Endothelial cell of hepatic sinusoid (primary cell): Measurements from ENCODE around the gene PRKD1.

Experiments
- in situ Hi-C: cut with HindIII; loops from 2 replicates; pipeline ENCODE4 v1.10.0; 2017; ENCODE audit warnings: low sequenced_read_pairs

The PRKD1 gene

GRCh38 chr14:29630566-29631160 lies 297.0 kb downstream of the PRKD1 start:
- in situ Hi-C loops = no loop called here

- in situ Hi-C loops = no loop called here
Measured at GRCh38 chr14:29629839-29630238, 297.8 kb downstream of the PRKD1 start.

GRCh38 chr14:29627137-29627536 lies 300.5 kb downstream of the PRKD1 start:
- in situ Hi-C loops = no loop called here

- in situ Hi-C loops = no loop called here
Measured at GRCh38 chr14:29618323-29619067, 309.2 kb downstream of the PRKD1 start.

- in situ Hi-C loops = no loop called here
Measured at GRCh38 chr14:29616922-29617321, 310.7 kb downstream of the PRKD1 start.

- in situ Hi-C loops = no loop called here
Measured at GRCh38 chr14:29608861-29609260, 318.8 kb downstream of the PRKD1 start.

- in situ Hi-C loops = no loop called here
Measured at GRCh38 chr14:29607169-29607568, 320.5 kb downstream of the PRKD1 start.

- in situ Hi-C loops = no loop called here
Measured at GRCh38 chr14:29603696-29604095, 324.0 kb downstream of the PRKD1 start.

- in situ Hi-C loops = no loop called here
Measured at GRCh38 chr14:29601616-29602015, 326.0 kb downstream of the PRKD1 start.

GRCh38 chr14:29587761-29588470 lies 339.7 kb downstream of the PRKD1 start:
- in situ Hi-C loops = no loop called here

GRCh38 chr14:29587046-29587445 lies 340.6 kb downstream of the PRKD1 start:
- in situ Hi-C loops = no loop called here

GRCh38 chr14:29584992-29585391 lies 342.7 kb downstream of the PRKD1 start:
- in situ Hi-C loops = no loop called here

- in situ Hi-C loops = no loop called here
Measured at GRCh38 chr14:29580763-29581162, 346.9 kb downstream of the PRKD1 start.

- in situ Hi-C loops = no loop called here
Measured at GRCh38 chr14:29579838-29580237, 347.8 kb downstream of the PRKD1 start.

- in situ Hi-C loops = no loop called here
Measured at GRCh38 chr14:29576927-29577326, 350.7 kb downstream of the PRKD1 start.

GRCh38 chr14:29569194-29569593 lies 358.5 kb downstream of the PRKD1 start:
- in situ Hi-C loops = no loop called here

- in situ Hi-C loops = no loop called here
Measured at GRCh38 chr14:29566194-29566593, 361.5 kb downstream of the PRKD1 start.

- in situ Hi-C loops = loop anchor here (5.0 kb wide), 1 partner anchor 41 kb away; no protein-coding TSS in a partner anchor
Measured at GRCh38 chr14:29558516-29558915, 369.1 kb downstream of the PRKD1 start.

- in situ Hi-C loops = no loop called here
Measured at GRCh38 chr14:29554335-29554734, 373.3 kb downstream of the PRKD1 start.

- in situ Hi-C loops = no loop called here
Measured at GRCh38 chr14:29553427-29553826, 374.2 kb downstream of the PRKD1 start.

GRCh38 chr14:29548948-29549370 lies 378.7 kb downstream of the PRKD1 start:
- in situ Hi-C loops = loop anchor here (25.0 kb wide), 1 partner anchor 787 kb away; the partner anchor contains the start of gene FOXG1

GRCh38 chr14:29545714-29546113 lies 381.9 kb downstream of the PRKD1 start:
- in situ Hi-C loops = loop anchor here (25.0 kb wide), 1 partner anchor 783 kb away; the partner anchor contains the start of gene FOXG1
